Sciatic nerve (tissue), 2 donors: ENCODE measurements around the gene ZBTB48. TPM values are rescaled to one million over a fixed set of nuclear protein-coding genes. Genes with fewer than 3 reads are reported as not detected.

Experiments used
- ATAC-seq: fragments of 200-7000 bp; cut with Tn5 transposase; one replicate; pipeline ENCODE4 v1.9.1; 2020; ENCODE audit warnings: mild to moderate bottlenecking, moderate library complexity
- DNase-seq: peaks from one replicate; pipeline ENCODE4 v3.0.0-alpha.2; 2020; ENCODE audit warnings: low spot score
- intact Hi-C: fragments of 100-400 bp; cut with DNase I; formaldehyde crosslinking; loops from one replicate; pipeline ENCODE4 v1.14.2; 2022
- total RNA-seq: library from RNA; stranded (reverse); fragmentation: NEBNext Ultra II Directional; extraction: Animal tissue kit (Norgen Biotek cat#: 25700); gene quantifications from one replicate; pipeline ENCODE4 v1.2.1, GENCODE V29; 2021
- donor health status: DM: no; HTN: no; CAD: no.
- donor health status: DM: no; HTN: no; CAD: no.

ZBTB48 gene
- total RNA-seq, 1 donor from 2014 or later, result 28.9 TPM

GRCh38 chr1:6570100-6570499, 9.7 kb upstream of the ZBTB48 start:
- intact Hi-C loops, result no loop called here
- DNase-seq, result no peak

GRCh38 chr1:6570987-6571386, 8.8 kb upstream of the ZBTB48 start:
- ATAC-seq, result no peak
- no peak for DNase-seq
- intact Hi-C loops, result no loop called here

More at GRCh38 chr1:6570100-6570499, 9.7 kb upstream of the ZBTB48 start:
- ATAC-seq, result no peak

GRCh38 chr1:6572653-6573383, 7.0 kb upstream of the ZBTB48 start:
- intact Hi-C loops, result no loop called here
- no peak for ATAC-seq
- no peak for DNase-seq

- ATAC-seq, result no peak
- intact Hi-C loops, result no loop called here
Measured at GRCh38 chr1:6574025-6574620, 5.7 kb upstream of the ZBTB48 start.

DNA sequence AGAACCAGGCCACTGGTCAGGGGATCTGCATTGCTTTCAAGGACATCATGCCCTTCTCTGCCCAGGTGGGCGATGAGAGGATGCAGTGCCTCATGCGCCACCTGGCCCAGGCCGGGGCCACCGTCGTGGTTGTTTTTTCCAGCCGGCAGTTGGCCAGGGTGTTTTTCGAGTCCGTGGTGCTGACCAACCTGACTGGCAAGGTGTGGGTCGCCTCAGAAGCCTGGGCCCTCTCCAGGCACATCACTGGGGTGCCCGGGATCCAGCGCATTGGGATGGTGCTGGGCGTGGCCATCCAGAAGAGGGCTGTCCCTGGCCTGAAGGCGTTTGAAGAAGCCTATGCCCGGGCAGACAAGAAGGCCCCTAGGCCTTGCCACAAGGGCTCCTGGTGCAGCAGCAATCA, 5.0 kb upstream of the ZBTB48 start:
- intact Hi-C loops, result no loop called here
- no peak for DNase-seq
- ATAC-seq, result no peak

More at GRCh38 chr1:6574025-6574620, 5.7 kb upstream of the ZBTB48 start:
- DNase-seq, result no peak

DNA sequence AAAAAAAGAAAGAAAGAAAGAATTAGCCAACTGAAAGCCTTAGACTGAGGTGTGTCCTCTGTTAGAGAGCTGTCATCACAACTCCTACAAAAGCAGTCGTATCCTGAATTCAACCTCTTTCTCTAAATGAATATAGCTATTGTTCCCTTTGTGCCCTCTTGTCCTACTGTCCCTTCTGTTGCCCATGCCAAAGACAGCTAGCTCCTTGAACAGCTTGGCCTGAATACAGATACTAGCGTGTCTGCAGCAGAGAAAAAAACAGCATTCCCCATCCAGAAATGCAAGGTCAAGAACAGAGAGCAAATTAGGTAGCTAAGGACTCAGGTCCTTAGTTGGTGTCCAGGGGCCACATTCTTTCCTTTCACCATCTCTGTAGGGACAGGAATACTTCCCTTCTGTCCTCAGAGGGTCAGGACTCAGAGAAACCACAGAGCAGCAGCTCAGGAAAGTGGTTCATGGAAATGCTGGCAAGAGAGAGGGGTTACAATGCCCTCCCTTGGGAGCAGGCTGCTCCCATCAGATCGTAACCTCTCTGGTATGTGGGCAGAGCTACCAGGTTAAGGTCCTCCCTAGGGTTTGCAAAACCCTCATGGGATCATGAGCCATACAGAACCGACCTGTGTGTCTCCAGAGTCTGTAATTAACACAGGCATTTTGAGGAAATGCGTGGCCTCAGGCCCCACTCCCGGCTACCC, 1.8 kb upstream of the ZBTB48 start:
- DNase-seq (no peak), ATAC-seq (no peak)
- intact Hi-C loops, result no loop called here

DNA sequence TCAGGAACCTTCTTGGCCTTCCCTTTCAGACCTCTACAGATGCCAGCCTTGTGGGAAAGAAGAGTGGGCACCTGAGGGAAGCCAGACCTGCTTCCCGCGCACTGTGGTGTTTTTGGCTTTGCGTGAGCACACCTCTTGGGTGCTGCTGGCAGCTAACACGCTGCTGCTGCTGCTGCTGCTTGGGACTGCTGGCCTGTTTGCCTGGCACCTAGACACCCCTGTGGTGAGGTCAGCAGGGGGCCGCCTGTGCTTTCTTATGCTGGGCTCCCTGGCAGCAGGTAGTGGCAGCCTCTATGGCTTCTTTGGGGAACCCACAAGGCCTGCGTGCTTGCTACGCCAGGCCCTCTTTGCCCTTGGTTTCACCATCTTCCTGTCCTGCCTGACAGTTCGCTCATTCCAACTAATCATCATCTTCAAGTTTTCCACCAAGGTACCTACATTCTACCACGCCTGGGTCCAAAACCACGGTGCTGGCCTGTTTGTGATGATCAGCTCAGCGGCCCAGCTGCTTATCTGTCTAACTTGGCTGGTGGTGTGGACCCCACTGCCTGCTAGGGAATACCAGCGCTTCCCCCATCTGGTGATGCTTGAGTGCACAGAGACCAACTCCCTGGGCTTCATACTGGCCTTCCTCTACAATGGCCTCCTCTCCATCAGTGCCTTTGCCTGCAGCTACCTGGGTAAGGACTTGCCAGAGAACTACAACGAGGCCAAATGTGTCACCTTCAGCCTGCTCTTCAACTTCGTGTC, 995 bp upstream of the ZBTB48 start:
- ATAC-seq (no peak), DNase-seq (no peak)
- intact Hi-C loops, result no loop called here

DNA sequence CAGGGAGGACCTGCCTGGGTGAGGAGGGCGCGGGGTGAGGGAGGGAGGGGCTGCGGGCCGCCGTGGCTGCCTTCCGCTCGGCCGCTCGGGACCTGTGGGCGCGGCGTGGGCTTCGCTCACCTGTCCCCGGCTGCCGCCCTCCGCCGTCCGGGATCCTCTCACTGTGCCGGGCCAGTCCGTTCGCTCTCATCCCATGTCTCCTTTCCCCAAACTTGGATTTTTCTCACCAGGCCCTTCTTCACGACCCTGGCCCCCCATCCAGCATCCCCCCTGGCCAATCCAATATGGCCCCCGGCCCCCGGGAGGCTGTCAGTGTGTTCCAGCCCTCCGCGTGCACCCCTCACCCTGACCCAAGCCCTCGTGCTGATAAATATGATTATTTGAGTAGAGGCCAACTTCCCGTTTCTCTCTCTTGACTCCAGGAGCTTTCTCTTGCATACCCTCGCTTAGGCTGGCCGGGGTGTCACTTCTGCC, 362 bp downstream of the ZBTB48 start:
- DNase-seq, result no peak
- ATAC-seq, result no peak
- intact Hi-C loops, result no loop called here

GRCh38 chr1:6580593-6581409, 1.0 kb downstream of the ZBTB48 start:
- intact Hi-C loops, result no loop called here
- DNase-seq (no peak), ATAC-seq (no peak)

DNA sequence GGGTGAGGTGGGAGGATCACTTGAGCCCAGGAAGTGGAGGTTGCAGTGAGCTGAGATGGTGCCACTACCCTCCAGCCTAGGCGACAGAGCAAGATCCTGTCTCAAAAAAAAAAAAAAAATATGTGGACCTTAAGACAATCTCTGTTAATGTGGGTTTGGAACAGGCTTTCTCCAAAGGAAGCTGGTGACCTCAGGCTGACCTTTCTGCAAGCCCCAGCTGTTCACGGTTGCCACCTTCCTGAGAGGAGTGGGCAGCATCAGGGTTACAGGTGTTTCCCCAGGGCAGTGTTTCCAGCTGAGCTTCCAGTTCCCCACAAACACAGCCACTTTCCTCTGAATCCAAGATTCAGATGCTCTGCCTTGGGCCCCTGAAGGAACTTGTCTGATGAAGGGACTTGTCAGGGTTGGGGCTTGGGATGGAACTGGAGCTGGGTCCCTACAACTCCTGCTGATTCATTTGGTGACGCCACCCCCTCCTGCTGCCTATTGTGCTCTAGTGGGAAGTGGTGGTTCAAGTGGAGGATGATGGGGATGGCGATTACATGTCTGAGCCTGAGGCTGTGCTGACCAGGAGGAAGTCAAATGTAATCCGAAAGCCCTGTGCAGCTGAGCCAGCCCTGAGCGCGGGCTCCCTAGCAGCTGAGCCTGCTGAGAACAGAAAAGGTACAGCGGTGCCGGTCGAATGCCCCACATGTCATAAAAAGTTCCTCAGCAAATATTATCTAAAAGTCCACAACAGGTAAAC, 1.9 kb downstream of the ZBTB48 start:
- ATAC-seq, result no peak
- intact Hi-C loops, result no loop called here
- no peak for DNase-seq

GRCh38 chr1:6582370-6582769, 2.6 kb downstream of the ZBTB48 start:
- DNase-seq (no peak), ATAC-seq (no peak)
- intact Hi-C loops, result no loop called here

- intact Hi-C loops, result no loop called here
- DNase-seq (no peak), ATAC-seq (no peak)
Measured at GRCh38 chr1:6584126-6585080, 4.6 kb downstream of the ZBTB48 start.

DNA sequence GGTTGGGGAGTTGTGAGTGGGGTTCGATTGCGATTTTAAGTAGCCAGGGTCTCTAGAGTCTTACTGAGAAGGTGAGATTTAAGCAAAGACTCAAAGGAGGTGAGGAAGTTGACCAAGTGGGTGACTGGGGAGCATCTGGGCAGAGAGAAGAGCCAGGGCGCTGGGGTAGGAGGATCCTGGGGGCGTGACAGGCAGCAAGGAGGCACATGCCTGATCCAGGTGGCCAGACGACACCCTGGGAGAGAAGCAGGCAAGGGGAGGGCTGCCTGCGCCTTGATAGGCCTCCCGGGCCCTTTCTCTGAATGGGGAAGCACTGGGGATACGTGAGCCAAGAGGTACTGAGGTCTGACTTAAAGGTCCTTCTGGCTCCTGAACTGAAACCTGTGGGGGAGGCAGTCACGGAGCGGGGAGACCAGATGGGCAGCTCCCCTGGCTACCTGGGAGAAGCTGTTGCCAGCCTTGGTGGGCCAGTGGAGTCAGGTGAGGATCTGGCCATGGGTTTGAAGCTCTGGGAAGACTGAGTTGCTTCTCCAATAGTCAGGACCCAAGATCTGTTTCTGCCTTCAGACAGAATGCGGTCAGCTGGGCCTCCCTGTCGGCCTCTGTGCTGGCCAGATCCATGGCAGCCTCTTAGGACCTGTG, 5.4 kb downstream of the ZBTB48 start:
- no peak for ATAC-seq
- intact Hi-C loops, result no loop called here
- no peak for DNase-seq

GRCh38 chr1:6585841-6586240, 6.0 kb downstream of the ZBTB48 start:
- no peak for ATAC-seq
- intact Hi-C loops, result no loop called here
- no peak for DNase-seq

GRCh38 chr1:6586404-6586816, 6.6 kb downstream of the ZBTB48 start:
- DNase-seq (no peak), ATAC-seq (no peak)
- intact Hi-C loops, result no loop called here

- ATAC-seq (no peak), DNase-seq (no peak)
- intact Hi-C loops, result no loop called here
Measured at GRCh38 chr1:6587261-6588005, 7.6 kb downstream of the ZBTB48 start.
